Activated CD8-positive, alpha-beta memory T cell treated with anti-CD3 and anti-CD28 coated beads, Interleukin-2, amount 50 U/mL, for 24 hours (primary cell): ENCODE data around the gene DRD4.

Experiments used
- DNase-seq: peaks from one replicate; pipeline ENCODE4 v3.0.0-alpha.2; 2020; ENCODE audit errors: extremely low read depth

Gene DRD4

DNA sequence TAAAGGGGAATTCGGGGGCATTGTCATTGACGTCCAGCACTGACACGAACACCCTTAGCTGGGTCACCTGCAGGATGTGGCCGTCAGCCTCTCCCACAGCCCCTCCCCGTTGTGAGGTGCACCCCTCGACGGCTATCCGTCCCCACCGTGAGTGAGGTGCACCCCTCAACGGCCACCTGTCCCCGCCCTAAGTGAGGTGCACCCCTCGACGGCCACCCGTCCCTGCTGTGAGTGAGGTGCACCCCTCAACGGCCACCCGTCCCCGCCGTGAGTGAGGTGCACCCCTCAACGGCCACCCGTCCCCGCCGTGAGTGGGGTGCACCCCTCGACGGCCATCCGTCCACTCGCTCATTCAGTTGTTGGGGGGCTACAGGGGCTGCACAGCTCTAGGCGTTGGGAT lies 15.2 kb upstream of the DRD4 start:
- no peak for DNase-seq

DNA sequence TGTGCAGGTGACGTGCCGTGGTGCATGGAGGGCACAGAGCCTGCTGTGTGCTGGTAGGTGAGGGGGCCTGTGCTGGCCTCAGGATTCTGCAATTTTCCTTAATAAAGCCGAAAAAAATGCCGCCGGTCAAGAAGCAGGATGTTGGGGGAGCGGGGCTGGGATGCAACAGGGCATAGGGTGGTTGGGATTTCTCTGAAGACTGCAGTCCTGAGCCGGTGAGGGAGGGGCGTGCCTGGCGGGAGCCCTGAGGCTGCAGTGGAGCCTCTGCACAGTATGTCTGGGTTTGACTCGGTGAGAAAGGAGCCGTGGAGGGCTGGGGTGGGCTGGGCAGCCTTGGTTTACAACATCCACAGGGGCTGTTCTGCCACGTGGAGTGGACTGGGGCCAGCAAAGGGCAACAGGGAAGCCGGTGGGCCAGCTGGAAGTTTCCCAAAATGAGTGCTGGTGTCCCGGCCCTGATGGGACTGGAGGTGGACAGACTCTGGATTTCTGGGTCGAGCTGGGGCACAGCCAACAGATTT lies 13.7 kb upstream of the DRD4 start:
- no peak for DNase-seq

DNA sequence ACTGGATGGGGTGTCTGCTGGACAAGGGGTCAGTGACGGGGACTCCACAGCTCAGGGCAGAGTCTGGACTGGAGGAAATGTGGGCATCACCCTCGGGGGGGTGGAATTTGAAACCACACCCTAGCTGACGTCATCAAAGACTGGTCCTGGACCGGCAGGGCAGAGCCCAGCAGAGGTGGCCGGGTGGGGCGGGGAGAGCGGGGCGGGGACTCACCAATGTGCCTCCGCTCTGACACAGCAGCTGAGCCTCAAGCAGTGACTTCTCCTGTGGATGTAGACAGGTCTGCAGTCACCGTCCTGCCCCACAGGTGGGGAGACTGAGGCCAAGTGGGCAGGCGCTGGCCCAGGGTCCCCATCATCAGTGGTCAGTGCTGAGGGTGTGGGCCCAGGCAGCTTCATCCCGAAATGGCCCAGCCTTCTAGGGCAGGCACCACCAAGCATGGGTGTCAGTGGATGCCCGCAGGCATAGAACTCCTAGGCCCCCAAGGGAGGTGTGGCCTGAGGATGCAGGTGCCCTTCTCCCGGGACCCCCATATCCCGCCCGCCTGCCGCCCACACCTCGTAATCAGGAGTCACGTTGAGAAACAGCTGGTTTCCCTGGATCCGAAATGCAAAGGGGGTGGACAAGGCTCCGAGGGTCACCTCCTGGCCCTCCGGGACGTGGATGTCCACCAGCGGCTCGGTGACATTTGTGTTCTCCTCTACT lies 12.9 kb upstream of the DRD4 start:
- no peak for DNase-seq

DNA sequence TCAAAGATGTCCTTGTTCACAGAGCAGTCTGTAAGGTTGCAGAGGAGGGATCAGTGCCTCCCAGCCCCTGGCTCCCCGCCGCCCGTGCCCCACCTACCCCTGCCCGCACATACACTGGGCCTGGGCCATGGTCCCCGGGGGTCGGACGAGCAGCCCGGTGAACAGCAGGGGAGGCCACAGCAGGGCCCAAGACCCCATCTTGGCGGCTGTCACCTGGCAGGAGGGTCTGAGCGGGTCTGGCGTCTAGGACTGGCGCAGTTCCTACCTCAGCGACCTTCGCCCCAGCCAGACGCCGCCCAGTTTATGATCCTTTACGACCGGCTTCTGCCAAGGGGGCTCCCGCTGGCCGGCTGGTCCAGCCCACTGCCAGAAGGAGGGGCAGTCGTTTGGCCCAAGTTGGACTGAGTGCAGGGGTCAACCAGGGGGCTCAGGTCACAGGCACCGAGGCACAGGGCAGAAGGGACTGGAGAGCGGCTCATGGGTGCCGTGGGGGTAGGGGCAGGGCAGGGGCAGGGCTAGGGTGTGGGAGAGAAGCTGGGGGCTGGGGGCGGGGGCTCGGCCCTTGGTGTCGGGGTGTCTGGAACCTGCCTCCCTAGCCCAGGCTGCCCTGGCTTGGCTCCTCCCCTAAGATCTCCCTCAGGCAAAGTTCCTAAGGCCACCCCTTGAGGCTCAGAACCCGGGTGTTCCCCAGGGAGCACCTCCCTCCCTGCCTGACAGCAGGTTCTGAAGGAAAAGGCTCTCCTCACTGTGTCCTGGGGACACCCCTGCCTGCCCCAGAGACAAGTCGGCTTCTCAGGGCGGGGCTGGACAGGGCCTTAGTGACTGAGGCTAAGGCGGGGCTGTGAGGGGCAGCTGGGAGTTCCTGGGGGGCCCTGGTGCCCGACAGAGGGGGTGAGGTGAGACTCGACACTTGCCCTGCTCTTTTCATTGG lies 12.1 kb upstream of the DRD4 start, which contains the start of gene CDHR5:
CDHR5 (minus strand) TSS at position 251 of the 931 bp plus-strand sequence; CDS start at position 198, 53 bp downstream.
- no peak for DNase-seq

DNA sequence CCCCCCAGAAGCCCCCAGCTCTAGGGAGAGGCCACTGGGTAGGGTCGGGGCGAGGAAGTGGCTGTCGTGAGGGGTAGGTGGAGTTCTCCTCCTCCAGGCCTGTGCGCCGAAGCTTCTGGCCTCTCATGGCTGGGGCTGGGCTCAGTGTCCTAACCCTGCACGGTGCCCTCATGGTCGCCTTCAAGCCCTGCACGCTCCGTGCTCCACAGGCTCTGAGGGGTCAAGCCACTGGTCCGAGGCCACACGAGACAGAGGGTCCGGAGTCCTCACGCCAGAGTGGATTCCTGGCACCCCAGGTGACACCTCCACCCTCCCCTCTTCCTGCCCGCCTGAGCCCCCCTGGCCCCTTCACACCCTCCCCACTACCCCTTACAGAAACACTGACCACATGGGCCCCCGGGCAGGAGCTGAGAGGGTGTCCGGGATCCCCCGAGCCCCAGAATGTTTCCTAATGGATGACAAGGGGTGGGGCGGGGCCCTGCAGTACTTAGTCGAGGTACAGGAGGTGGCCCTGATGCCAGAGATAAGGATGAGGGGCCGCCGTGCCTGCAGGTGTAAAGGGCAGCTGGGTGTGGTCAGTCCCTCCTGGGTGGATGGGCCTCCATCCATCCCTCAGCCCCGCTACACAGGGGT lies 11.3 kb upstream of the DRD4 start:
- no peak for DNase-seq

DNA sequence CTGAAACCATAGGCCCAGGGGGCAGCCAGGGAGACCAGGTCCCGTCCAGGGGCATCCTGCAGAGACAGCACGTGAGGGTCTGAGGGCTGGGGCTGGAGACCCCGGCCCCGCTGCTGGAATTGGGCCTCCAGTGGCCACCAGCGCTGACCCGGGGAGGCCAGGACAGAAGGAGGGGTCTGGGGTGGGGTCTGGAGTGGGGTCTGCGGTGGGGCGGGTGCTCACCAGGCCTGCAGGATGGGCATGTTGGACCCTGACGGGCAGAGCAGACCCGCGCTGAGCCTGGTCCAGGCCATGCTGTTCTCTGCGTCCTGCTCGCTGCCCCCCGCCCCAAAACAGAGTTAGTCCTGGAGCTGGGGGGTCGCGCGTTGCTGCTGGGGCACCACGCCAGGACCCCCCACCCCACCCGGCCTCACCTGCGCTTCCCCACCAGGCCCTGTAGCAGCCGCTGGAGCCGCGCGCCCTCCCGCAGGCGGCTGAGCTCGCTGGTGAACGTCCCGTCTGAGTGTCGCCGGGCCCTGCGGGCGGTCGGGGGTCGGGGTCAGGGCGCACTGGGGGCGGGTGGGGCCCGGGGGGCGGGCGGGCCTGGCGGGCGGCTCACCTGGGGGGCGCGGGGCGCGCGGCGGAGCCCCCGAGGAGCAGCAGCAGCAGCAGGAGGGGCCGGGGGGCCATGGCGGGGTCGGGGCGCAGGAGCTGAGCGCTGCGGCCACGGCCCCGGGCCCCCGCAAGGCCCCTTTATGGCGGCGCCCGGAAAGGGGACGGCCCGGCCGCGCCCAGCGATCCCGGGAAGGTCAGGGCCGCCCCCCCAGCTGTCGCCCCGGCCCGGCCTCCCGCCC lies 10.4 kb upstream of the DRD4 start, which contains the start of gene SCT:
SCT (minus strand) TSS at position 707 of the 833 bp plus-strand sequence; CDS start at position 669, 38 bp downstream.
- DNase-seq = no peak

DNA sequence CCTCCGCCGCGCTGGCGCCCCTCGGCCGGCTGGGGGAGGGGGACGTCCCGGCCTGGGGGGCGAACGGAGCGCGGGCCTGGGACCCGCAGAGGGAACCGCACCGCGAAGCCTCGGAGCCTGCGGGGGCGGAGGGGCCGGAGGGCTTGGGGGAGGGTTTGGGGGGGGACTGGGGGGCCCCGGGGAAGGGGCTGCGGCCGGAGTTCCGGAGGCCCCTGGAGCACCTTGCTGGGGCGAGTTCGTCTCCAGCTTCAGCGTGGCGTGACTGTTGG lies 9.8 kb upstream of the DRD4 start:
- no peak for DNase-seq

DNA sequence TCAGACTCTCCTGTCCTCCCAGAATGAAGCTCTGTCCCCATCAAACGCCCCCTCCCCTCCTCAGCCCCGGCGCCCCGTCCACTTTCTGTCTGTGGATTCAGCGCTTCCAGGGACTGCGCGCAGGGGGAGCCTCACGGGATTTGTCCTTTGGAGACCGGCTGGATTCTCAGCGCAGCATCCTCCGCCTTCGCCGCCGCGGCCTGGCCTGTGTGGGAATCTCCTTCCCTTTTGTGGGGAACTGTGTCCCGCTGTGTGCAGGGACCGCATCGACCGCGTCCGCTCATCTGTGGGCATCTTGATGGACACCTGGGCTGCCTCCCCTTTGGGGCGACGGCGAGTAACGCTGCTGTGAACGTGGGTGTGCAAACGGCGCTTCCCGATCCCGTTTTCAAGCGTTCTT lies 9.0 kb upstream of the DRD4 start:
- no peak for DNase-seq

DNA sequence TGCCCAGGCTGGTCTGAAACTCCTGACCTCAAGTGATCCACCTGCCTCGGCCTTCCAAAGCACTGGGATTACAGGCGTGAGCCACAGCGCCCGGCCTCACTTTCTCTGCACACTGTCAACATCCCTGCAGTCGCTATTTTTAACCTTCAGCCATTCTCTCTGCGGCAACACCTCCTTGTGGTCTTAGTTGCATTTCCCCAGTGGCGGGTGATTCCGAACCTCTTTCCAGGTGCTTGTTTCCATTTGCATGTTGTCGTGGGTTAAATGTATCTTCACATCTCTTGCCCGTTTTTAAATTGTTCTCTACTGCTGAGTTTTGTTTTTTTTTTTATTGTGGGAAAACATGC lies 7.9 kb upstream of the DRD4 start:
- no peak for DNase-seq

DNA sequence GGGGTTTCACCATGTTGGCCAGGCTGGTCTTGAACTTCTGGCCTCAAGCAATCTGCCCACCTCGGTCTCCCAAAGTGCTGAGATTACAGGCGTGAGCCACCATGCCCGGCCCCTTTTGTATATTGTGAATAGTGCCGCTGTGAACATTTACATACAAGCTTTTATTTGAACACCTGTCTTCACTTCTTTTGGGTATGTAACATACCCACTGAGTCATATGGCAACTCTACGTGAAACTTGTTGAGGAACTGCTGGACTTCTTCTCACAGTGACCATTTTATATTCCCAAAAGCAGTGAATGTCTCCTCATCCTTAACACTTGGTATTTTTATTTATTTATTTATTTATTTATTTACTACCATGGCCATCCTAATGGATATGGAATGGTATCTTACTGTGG lies 6.2 kb upstream of the DRD4 start:
- no peak for DNase-seq

DNA sequence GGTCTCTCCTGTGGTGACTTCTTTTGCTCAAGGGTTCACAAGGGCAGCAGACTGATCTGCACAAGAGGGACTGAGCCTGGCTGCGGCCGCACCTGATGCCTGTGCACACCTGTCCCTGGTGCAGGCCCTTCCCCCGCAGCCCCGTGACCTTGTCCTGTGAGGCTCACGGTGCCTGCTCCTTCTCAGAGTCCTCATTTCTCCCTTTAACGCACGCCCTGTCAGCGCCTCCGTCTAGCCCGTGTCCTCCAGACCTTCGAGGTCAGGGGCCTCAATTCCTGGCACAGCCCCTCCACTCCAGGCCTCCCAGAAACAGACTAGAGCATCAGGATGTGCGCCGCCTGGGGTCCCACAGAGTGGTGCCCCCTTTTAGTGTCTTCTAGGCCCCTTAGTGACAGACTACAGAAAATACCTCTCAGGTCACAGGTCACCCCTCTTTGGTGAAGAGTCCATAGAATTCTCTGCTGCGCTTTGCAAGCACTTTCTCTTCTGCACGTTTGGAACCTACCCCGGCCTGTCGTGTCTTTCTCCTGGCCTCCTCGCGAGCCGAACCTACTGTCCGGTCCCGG lies 1.0 kb upstream of the DRD4 start:
- DNase-seq = no peak

DNA sequence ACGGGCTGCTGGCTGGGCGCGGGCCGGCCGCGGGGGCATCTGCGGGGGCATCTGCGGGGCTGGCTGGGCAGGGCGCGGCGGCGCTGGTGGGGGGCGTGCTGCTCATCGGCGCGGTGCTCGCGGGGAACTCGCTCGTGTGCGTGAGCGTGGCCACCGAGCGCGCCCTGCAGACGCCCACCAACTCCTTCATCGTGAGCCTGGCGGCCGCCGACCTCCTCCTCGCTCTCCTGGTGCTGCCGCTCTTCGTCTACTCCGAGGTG lies 194 bp downstream of the DRD4 start:
- no peak for DNase-seq

DNA sequence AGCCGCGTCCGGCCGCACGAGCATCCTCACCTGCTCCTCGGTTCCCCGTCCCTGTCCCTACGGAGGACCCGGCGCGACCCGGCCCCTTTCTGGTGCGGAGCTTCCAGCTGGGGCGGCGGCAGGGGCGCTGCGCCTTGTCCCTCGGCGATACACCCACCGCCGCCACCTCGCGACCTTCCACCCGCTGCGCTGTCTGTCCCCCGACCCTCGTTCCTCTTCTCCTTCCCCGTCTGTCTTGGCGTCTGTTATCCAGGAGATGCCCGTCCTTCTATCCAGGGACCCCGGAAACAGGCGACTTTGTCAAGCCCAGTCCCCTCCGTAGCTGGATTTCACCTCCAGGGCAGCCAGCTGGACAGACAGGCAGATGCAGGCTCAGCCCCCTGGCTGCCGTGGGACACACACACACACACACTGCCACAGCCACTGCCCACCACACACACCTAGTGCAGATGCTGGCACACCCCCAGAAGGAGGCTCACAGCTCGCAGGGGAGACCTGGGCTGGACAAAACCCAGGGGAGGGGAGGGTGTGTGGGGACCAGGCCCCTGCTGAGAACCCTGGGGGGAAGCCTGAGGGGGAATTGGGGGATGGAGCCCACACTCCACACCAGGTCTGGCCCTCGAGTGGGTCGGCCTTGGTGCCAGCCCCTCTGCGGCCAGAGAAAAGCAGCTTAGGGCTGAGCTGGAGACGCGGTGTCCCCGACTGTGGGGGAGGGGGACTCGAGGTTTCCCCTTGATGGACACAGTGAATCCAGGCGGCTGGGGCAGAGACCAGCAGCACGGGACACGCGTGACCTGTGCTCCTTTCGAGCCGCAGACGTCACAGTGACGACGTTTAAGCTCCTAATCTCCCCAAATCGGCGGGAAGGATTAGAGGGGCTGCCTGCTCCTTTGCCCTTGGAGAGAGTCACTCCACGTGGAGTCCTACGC lies 788 bp downstream of the DRD4 start:
- no peak for DNase-seq

DNA sequence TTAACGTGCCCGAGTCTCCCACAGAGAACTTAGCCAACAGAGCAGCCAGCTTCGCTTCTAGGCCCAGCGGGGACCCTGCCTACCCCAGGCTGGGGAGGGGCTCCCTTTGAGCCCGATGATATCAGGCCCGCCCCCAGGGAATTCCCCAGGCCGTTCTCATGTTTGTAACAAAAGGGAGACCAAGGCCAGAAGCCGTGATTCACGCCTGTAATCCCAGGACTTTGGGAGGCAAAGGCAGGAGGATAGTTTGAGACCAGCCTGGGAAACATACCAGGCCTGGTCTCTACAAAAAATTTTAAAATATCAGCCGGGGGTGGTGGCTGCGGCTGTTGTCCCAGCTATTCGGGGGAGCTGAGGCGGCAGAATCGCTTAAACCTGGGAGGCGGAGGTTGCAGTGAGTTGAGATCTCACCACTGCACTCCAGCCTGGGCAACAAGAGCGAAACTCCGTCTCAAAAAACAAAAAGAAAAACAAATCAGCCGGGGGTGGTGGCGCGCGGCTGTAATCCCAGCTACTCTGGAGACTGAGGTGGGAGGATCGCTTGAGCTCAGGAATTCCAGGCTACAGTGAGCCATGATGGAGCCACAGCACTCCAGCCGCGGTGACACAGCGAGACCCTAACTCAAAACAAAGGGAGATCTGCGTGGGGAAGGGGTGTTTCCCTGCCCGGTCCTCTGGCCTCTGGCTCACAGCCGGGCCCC lies 1.7 kb downstream of the DRD4 start:
- no peak for DNase-seq

DNA sequence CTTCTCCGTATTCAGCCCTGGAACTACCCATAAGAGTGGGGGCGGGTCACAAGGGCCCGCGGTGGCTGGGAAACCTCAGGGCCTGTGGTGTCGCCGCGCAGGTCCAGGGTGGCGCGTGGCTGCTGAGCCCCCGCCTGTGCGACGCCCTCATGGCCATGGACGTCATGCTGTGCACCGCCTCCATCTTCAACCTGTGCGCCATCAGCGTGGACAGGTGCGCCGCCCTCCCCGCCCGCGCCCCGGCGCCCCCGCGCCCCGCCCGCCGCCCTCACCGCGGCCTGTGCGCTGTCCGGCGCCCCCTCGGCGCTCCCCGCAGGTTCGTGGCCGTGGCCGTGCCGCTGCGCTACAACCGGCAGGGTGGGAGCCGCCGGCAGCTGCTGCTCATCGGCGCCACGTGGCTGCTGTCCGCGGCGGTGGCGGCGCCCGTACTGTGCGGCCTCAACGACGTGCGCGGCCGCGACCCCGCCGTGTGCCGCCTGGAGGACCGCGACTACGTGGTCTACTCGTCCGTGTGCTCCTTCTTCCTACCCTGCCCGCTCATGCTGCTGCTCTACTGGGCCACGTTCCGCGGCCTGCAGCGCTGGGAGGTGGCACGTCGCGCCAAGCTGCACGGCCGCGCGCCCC lies 2.4 kb downstream of the DRD4 start:
- DNase-seq = no peak

DNA sequence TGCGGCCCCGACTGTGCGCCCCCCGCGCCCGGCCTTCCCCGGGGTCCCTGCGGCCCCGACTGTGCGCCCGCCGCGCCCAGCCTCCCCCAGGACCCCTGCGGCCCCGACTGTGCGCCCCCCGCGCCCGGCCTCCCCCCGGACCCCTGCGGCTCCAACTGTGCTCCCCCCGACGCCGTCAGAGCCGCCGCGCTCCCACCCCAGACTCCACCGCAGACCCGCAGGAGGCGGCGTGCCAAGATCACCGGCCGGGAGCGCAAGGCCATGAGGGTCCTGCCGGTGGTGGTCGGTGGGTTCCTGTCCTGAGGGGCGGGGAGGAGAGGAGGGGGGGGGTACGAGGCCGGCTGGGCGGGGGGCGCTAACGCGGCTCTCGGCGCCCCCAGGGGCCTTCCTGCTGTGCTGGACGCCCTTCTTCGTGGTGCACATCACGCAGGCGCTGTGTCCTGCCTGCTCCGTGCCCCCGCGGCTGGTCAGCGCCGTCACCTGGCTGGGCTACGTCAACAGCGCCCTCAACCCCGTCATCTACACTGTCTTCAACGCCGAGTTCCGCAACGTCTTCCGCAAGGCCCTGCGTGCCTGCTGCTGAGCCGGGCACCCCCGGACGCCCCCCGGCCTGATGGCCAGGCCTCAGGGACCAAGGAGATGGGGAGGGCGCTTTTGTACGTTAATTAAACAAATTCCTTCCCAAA lies 3.1 kb downstream of the DRD4 start:
- DNase-seq = no peak

DNA sequence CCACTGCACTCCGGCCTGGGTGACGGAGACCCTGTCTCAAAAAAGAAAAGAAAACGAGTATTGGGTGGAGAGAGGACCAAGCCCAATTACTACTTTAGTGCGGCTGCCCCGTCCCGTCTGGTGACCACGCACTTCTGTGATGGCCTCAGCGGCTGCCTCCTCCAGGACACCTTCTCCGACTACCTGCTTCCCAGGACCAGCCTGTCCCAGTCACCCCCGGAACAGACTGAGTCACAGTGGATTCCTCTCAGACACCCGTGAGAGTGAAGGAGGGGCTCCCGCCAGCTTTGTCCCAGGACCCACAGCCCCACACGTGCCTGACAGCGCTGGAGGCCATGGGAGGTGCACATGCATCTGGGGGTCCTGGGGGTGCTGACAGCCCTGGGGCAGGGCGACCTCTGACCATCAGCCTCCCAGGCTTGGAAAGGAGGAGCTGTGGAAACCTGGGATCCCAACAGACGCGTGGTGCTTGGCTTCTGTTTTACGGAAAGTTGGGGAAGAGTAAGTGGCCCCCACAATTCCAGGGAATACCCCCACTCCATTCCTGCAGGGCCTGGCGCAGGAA lies 4.8 kb downstream of the DRD4 start:
- DNase-seq = no peak

DNA sequence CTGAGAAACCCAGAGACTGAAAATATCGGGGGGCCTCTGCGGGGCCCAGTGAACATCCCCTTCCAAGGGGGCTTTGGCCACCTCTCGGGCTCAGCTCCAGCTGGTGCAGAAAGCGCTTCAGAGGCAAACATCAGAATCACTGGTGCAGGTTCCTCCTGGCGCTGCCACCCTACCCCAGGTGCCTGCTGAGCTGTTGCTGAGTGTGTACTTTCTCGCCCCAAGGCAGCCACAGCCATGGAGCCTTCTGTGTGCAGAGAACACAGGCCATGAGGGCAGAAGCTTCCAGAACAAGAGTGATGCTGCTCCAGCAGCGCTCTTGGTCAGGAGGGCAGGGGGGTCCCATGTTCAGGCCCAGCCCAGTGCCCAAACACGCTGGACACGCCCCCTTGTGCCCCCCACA lies 6.3 kb downstream of the DRD4 start:
- DNase-seq = no peak
